AML-193 (cell line): ENCODE data around the gene C21orf91.
A peak's percentile ranks its signal among the peaks of the same experiment; 100 is the strongest.

Experiments used
- DNase-seq, 2 experiments: peaks; one replicate each; lab custom pipeline; 2025; lab: John Stamatoyannopoulos, UW

The C21orf91 gene

GRCh38 chr21:17819114-17819876 is at the start of gene C21orf91:
TSS of gene C21orf91 (minus strand) at chr21:17819356. CDS start at chr21:17818318, 1,038 bp downstream.
- DNase-seq, result peak; percentile 80 to 87

GRCh38 chr21:17866590-17866989 is 47.4 kb upstream of the C21orf91 start:
- DNase-seq, result no peak

- no peak for DNase-seq
Measured at GRCh38 chr21:17859661-17860060, 40.5 kb upstream of the C21orf91 start.

DNA sequence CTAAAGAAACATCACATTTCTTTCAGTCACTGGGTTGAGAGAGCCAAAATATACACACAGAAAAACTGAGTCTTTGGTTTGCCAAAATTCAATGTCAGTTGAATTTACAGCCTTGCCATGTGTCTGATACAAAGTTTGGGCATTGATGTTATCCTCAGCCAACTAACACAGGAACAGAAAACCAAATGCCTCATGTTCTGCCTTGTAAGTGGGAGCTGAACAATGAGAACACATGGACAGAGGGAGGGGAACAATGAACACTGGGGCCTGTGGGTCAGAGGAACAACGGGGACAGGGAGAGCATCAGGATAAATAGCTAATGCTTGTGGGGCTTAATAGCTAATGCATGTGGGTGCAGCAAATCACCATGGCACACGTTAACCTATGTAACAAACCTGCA is 39.6 kb upstream of the C21orf91 start:
- DNase-seq, result no peak

- DNase-seq, result no peak
Measured at GRCh38 chr21:17854745-17855144, 35.6 kb upstream of the C21orf91 start.

- DNase-seq, result peak in 1 of 2 experiments; percentile 2
Measured at GRCh38 chr21:17853393-17854275, 34.5 kb upstream of the C21orf91 start.

DNA sequence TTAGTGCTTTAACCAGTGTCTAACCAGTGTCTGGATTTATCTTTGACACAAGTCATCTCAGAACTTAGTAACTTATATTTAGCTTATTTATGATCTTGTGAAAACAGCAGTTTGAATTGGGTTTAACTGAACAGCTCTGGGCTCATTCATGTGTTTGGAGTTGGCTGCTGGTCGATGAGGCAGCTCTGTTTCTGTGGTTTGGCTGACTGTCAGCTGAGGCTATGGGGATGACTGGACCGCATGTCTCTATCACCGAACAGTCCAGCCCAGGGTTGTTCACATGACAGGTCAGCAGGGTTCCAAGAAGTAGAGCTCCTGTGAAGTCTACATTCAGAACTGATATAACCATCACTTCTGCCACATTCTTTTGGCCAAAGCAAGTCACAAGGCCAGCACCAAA is 29.1 kb upstream of the C21orf91 start:
- DNase-seq, result no peak

DNA sequence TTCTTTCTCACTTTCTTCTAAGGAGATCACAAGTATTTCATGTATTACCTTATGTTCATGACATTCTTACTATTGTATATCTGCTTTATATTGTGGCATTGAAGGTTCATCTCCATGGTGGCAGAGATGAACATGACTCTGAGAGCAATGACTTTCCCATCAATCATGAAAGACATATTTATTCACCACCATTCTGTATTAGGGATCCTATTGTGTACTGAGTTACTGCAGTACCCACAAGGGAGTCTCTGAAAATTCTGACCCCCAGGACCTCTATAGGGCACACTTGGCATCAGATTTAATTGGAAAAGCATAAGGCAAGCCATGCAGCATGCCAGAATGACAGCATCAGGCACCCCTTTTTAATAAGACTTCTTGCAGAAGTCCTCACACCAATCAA is 21.9 kb upstream of the C21orf91 start:
- DNase-seq, result no peak

DNA sequence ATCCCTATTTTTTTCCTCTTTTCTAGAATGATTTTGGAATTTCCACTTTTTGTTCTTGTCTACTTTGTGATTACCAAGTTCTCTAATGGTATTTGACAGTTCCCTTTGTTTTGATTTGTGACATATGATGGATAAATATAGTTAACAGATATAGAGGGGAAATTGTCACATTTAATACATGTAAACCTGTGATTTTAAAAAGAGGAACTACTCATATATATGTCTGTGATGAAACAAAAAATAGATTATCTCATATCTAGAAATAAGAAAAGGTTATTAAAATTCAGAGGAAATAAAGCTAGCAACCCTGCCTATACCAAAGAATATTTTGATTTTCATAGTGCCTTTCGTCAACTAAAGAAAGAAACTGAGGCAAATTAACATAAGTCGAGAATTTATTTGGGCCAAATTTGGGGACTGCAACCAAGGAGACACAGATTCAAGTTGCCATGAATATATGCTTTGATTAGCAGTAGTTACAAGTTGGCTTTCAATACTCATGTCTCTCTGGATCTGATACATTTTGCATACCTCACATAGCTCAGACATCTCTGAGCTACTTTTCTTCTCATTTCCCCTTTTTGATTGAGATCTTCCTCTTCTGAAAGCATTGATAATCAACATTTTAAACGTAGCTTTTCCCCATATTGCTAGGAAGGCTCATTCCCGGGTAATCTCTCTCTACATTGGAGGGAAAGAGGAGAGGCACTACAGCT is 15.6 kb upstream of the C21orf91 start:
- no peak for DNase-seq

- DNase-seq, result no peak
Measured at GRCh38 chr21:17829472-17829871, 10.3 kb upstream of the C21orf91 start.

DNA sequence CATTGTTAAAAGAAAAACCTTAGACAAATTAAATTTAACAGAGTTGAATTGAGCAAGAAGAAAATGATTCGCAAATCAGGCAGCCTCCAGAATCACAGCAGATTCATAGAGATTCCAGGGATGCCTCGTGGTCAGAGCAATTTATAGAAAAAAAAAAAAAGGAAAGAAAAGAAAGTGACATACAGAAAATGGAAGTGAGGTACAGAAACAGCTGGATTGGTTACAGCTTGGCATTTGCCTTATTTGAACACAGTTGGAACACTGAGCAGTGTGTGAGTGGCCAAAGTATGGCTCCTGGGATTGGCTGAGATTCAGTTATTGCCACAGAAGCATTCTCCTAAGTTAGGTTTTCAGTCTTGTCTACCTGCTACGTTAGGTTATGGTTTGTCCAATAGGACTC is 9.1 kb upstream of the C21orf91 start:
- no peak for DNase-seq

GRCh38 chr21:17823846-17824245 is 4.7 kb upstream of the C21orf91 start:
- DNase-seq, result no peak

DNA sequence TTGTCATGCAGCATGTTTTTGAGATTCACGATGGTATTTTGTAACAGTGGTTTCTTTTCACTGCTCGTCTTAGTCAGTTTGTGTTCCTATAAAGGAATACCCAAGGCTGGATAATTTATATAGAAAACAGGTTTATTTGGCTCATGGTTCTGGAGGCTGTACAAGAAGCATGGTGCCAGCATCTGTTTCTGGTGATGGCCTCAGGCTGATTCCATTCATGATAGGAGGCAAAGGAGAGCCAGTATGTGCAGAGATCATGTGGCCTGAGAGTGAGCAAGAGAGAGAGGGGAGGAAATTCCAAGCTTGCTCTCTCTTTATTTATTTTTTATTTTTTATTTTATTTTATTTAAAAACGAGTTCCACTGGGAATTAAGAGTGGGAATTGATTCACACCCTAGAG is 2.0 kb upstream of the C21orf91 start:
- DNase-seq, result no peak

DNA sequence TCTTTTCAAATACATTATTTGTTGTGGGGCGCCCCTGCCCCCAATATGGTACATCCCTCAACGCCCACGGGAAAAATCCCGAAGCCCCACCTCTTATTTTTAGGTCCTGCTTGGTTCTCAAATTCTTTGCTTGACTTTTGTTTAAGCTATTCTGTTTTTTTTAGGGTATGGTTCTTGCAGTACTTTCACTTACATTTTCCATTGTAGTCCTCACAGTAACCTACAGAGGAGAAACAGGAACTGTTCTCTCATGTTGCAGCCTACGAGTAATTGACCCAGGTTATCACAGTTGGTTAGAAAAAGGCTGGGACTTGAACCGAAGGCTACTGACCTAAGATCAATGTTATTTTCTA is 697 bp upstream of the C21orf91 start:
- peak; percentile 80 to 87 for DNase-seq

DNA sequence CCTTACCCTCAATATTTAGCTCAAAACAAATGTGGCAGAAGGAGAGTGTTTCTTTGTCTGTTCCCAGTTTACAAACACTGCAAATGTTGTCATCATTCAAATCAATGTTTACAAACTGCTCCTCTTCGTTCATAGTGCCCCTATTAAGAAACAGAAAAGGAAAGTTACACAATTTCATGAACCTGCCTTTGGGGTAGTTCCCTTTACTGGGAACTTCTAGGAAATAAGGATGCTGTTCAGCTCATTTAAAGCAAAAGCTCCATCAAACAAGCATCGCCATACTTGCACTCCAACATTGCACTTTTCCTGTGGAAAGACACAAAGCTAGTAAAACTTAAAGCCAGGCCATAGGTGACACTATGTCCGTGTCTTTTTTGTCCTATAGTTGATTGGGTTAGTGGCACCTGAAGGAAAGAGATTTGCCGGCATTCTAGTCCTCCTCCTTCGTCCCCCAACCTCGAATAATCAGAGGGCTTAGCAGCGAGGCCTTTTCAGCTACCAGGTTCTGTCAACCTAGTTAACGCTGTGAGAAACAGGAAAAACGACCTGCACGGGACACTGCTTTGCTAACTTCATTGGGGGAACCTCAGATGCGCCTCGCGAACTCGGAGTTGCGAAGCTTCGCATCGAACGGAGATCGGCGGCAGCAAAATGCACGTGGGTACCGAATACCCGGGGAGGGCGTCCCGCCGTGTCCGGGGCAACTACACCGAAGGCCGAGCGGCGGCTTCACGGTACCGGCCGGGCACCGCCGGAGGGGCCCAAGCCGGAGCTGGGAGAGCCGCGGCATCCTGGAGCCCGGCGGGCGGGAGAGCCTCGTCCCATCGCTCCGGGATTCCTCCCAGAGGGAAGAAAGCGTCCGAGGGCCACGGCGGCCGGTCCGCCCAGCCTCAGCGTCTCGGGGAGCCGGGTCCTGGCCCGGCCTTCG is 706 bp downstream of the C21orf91 start:
- peak; percentile 39 to 54 for DNase-seq

DNA sequence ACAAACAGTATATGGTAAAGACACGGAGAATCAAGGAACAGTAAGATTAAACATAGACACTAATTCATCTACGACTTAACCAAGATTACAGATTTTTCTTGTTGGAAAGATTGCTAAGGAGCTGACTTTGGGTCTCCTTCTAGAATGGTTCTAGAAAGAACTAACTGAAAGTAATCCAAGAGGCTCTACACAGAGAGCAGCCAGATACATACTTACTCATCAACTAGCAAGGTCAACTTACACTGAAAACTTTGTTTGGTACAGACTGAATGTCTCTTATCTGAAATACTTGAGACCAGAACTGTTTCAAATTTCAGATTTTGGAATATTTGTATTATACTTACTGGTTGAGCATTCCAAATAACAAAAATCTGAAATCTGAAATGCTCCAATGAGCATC is 5.8 kb downstream of the C21orf91 start:
- DNase-seq, result no peak

GRCh38 chr21:17805966-17806365 is 13.2 kb downstream of the C21orf91 start:
- no peak for DNase-seq

DNA sequence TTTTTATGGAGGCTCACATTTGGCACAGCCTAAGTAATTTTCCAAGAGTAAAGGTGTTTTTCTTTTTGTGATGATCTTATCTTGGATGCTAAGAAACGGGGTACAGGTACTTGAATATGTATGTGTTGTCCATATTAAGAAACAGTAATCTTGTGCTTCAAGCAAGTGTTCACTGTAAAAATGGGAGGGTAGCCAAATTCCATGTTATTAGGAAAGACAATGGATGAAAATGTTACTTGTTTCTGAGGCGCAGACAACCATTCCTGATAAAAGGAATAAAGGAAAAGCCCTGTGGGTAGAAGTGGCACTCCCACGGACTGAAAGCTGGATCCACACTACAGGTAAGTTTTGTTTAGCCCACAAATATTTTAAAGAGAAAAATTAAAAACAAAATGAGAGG is 15.6 kb downstream of the C21orf91 start:
- no peak for DNase-seq

DNA sequence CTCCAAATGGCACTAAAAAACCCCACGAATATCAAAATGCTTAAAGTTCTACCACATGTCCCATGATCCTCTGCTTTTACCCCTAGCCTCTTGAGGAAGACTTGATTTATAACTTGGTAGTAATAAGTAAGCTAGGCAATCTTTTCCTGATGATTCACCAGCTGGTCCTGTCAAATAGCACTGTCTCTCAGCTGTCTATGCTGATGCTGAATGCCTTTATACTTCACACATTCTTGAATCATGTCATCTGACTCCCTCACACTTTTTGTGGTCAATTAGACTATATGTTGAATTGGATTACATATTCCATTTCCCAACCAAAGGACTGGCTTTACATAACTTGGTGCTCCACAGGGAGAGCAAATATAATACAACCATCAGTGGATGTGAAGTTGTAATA is 16.6 kb downstream of the C21orf91 start:
- no peak for DNase-seq

GRCh38 chr21:17799414-17800164 is 19.6 kb downstream of the C21orf91 start:
- no peak for DNase-seq

GRCh38 chr21:17798796-17799195 is 20.4 kb downstream of the C21orf91 start:
- DNase-seq, result no peak
